Left lobe of liver (tissue), 2 donors: ENCODE results near the gene AFF3. TPM values are rescaled to one million over a fixed set of nuclear protein-coding genes. Genes with fewer than 3 reads are reported as not detected.

Source experiments
- ATAC-seq: fragments of 200-7000 bp; cut with Tn5 transposase; one replicate; pipeline ENCODE4 v1.9.1; 2020; ENCODE audit warnings: mild to moderate bottlenecking, moderate library complexity
- DNase-seq: peaks from one replicate; pipeline ENCODE4 v3.0.0-alpha.2; 2020; ENCODE audit warnings: low spot score
- total RNA-seq: library from RNA; stranded (reverse); gene quantifications from one replicate; pipeline ENCODE4 v1.2.1, GENCODE V29; 2021
- donor health status: DM: no; HTN: no; CAD: no; lungs with moderate emphysema.
- donor health status: DM: no; HTN: yes; CAD: no.

Gene AFF3
- total RNA-seq, 1 donor from 2014 or later: 2.3 TPM

GRCh38 chr2:99808361-99809200 lies 333.8 kb downstream of the AFF3 start:
- DNase-seq: no peak
- no peak for ATAC-seq

- no peak for DNase-seq
- no peak for ATAC-seq
Measured at GRCh38 chr2:99806758-99807157, 335.6 kb downstream of the AFF3 start.

- DNase-seq (no peak), ATAC-seq (no peak)
Measured at GRCh38 chr2:99805930-99806476, 336.4 kb downstream of the AFF3 start.

DNA sequence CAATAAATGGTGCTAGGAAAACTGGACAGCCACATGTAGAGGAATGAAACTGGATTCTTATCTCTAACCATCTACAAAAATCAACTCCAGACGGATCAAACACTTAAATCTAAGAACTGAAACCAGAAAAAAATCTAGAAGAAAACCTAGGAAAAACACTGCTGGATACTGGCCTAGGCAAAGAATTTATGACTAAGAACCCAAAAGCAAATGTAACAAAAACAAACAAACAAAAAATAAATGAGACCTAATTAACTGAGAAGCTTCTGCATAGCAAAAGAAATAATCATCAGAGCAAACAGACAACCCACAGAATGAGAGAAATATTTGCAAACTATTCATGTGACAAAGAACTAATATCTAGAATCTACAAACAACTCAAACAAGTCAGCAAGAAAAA lies 338.5 kb downstream of the AFF3 start:
- no peak for DNase-seq
- ATAC-seq: no peak

GRCh38 chr2:99802734-99803133 lies 339.7 kb downstream of the AFF3 start:
- DNase-seq (no peak), ATAC-seq (no peak)

DNA sequence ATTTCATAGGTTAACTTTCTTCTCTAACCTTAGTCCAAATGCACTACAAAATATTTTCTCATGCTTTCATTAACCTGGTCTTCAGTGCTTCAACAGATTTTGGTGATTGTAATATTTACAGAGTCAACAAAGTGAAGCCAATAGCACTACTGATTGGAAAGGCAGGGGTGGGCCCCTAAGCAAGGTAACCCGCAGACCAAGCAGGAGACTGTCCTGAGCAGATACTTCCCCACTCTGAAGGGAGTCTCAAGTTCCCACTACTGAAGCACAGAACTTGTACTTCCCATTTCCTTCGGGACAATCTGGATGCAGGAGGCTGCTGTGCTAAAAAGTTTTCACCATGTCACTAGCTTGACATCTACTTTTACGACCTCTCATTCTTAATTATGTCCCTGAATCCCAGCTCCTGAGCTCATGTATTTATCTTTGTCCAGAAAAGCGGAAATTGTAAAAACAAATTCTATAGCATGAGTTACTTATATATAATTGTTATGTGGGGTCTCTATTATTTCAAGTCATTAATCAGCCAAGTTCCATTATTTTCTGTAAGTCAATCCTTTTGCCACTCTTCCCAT lies 341.0 kb downstream of the AFF3 start:
- DNase-seq (no peak), ATAC-seq (peak; percentile 26)

- ATAC-seq: no peak
- DNase-seq: no peak
Measured at GRCh38 chr2:99797475-99797874, 344.9 kb downstream of the AFF3 start.

GRCh38 chr2:99794414-99794813 lies 348.0 kb downstream of the AFF3 start:
- no peak for ATAC-seq
- no peak for DNase-seq

- DNase-seq (no peak), ATAC-seq (no peak)
Measured at GRCh38 chr2:99793022-99793421, 349.4 kb downstream of the AFF3 start.

DNA sequence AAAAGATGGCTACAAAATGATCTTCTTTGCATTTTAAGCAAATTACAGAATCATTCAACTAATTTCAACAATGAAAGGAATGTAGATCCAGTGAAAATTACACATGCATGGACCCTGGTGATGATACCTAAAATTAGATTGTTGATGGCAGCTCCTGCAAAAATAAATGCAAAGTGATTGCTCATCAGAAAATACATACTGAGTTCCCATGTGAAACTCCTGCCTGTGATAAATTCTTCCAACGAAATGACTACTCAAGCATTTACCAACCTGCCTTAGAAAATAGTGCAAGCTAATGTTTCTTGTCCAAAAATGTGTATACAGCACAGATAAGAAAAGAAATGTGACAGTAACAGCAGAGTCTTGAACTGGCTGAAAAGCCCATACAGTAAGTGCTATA lies 352.5 kb downstream of the AFF3 start:
- ATAC-seq: no peak

DNA sequence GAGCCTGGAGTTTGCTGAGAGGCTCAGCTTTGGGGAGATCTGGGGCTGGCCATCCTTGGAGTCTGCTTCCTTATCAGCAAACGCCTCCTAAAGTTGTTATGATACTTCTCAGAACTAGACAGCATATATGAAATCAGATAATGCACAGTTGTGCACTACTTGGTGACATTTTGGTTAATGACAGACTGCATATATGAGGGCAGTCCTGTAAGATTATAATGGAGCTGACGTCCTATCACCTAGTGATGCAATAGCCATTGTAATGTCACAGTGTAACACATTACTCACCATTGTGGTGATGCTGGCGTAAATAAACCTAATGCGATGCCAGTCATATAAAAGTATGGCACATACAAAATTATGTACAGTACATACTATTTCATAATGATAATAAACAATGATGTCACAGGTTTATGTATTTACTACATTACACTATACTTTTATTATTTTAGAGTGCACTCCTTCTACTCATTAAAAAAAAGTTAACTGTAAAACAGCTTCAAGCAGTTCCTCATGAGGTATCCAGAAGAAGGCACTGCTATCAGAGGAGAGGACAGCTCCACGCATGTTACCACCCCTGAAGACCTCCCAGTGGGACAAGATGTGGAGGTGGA lies 354.5 kb downstream of the AFF3 start:
- no peak for DNase-seq

More for the DNA sequence above, 352.5 kb downstream of the AFF3 start:
- DNase-seq: no peak

GRCh38 chr2:99786636-99787390 lies 355.6 kb downstream of the AFF3 start:
- no peak for ATAC-seq
- no peak for DNase-seq

More for the DNA sequence above, 354.5 kb downstream of the AFF3 start:
- no peak for ATAC-seq

DNA sequence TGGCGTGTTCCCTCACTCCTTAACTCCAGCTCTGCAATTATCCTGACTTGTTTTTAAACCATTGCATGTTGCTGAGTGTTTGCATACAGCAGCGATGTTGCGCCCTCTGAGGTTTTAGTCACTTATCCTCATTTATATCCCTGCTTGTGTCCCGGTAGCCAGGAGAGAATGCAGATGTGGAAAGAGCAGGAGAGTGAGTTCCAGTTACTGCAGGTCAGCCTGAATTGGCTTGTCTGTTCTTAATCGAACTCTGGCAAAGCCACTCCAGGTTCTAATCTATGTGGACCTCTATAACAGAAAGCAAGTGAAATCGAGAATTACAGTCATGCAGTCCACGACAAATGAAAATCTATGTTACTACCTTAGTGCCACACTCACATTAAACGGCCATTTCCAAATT lies 357.4 kb downstream of the AFF3 start:
- DNase-seq (no peak), ATAC-seq (peak; percentile 75)

- DNase-seq: peak; percentile 52
- ATAC-seq: peak; percentile 89
Measured at GRCh38 chr2:99784282-99784681, 358.1 kb downstream of the AFF3 start.

GRCh38 chr2:99780276-99780675 lies 362.1 kb downstream of the AFF3 start:
- DNase-seq (no peak), ATAC-seq (no peak)

- DNase-seq (no peak), ATAC-seq (no peak)
Measured at GRCh38 chr2:99779276-99779675, 363.1 kb downstream of the AFF3 start.

GRCh38 chr2:99777656-99778290 lies 364.6 kb downstream of the AFF3 start:
- DNase-seq (no peak), ATAC-seq (no peak)

DNA sequence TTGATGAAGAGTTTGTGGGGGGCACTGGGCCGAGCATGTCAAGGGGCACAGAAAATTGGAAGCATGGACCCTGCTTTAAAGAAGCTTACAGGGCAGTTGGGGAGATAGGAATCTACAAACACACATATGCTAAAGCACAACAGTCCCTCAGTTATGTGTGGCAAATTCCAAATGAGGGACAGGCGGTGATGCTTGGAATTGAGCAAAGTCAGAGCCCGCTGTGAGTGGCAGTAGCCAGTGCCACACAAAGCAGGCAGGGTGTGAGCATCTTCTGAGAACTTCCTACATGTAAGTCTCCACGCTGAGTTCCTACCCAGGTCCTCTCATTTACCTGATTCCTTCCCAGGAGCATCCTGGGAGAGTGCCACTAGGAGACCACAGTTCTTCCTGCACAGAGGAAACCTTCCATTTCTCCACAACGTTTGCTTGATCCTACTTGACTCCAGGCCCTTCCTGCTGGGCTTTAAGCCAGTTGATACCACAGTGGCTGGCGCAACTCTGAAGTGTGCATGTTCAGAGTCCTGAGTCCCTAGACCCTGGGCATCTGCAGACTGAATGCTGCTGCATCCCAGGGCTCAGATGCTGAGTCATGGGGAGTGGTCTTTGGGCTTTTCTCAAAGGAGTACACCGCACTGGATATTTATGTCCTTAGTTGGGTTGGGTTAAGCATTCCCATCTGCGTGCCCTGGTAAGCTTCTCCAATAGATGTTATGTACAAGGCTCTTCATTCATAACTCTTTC lies 365.3 kb downstream of the AFF3 start:
- DNase-seq (no peak), ATAC-seq (no peak)

DNA sequence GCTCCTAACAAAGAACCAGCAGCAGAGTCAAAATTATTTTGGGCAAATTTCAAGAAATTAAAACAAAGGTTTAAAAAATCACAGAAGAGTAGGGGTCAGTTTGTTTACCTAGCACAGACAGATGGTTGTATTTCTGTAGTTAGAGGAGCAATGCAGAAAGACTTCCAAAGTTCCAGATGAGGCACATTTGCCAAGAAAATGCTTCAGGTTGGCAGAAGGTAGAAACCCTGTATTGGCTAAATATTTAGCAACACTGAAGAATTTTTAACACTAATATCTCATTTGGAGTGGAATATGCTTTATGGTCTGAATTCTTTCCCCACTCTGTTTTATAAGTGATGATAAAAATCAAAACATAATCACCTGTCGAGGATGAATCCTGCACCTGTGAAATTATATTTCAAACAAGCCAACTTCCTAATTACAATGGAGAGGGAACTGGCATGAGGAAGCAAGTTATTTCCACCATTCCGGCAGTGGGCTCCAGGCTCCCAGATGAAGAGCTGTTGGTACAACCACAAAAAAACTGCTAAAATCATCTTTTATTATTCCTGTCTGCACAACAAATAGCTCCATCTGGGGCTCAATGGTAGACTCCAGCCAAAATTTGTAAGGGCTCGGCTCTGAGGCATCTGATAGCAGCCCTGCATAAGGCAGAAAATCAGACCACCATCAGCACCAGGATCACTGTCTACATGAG lies 366.0 kb downstream of the AFF3 start:
- ATAC-seq (no peak), DNase-seq (no peak)
